Fibroblast of villous mesenchyme (primary cell): ENCODE measurements around the gene LIPT2. TPM values are rescaled to one million over a fixed set of nuclear protein-coding genes. Genes with fewer than 3 reads are reported as not detected.

Source experiments
- DNase-seq: peaks from one replicate; pipeline ENCODE4 v3.0.0-alpha.2; 2010; ENCODE audit warnings: low read depth
- H3K4me3 ChIP-seq: 2 replicates; pipeline ENCODE4 v1.5.1; 2011; ENCODE audit warnings: low read depth, mild to moderate bottlenecking, low read length
- CTCF ChIP-seq: IDR thresholded peaks from 2 replicates; pipeline ENCODE4 v1.5.1; 2012; ENCODE audit warnings: low read depth, mild to moderate bottlenecking, low read length; ENCODE audit not compliant: insufficient read depth
- total RNA-seq: library from RNA; depleted of rRNA; stranded (reverse); fragments of >200 nt; gene quantifications from 2 replicates; pipeline ENCODE4 v1.2.3, GENCODE V29; 2012

The LIPT2 gene
- total RNA-seq, 1 donor = 1.7 TPM

- no peak for DNase-seq
- no peak for TF ChIP-seq CTCF
- H3K4me3 ChIP-seq = no peak overlapping the region
Observed at GRCh38 chr11:74533421-74533820, 39.9 kb upstream of the LIPT2 start.

GRCh38 chr11:74532501-74533246, 39.1 kb upstream of the LIPT2 start:
- no peak for TF ChIP-seq CTCF
- no peak overlapping the region for H3K4me3 ChIP-seq
- DNase-seq = no peak

- no peak for TF ChIP-seq CTCF
- no peak for DNase-seq
- H3K4me3 ChIP-seq = no peak overlapping the region
Observed at GRCh38 chr11:74524978-74525377, 31.5 kb upstream of the LIPT2 start.

GRCh38 chr11:74524501-74524900, 31.0 kb upstream of the LIPT2 start:
- DNase-seq = no peak
- H3K4me3 ChIP-seq = no peak overlapping the region
- no peak for TF ChIP-seq CTCF

GRCh38 chr11:74522776-74523175, 29.3 kb upstream of the LIPT2 start:
- DNase-seq = no peak
- H3K4me3 ChIP-seq = no peak overlapping the region
- no peak for TF ChIP-seq CTCF

- DNase-seq = no peak
Observed at GRCh38 chr11:74521666-74522252, 28.2 kb upstream of the LIPT2 start.

More at GRCh38 chr11:74521666-74522252, 28.2 kb upstream of the LIPT2 start:
- TF ChIP-seq CTCF = no peak
- no peak overlapping the region for H3K4me3 ChIP-seq
